D721Med (cell line): Measurements from ENCODE around the gene RBM18.

Experiments used
- DNase-seq: peaks from one replicate; pipeline ENCODE4 v3.0.0; 2011; ENCODE audit warnings: low spot score; ENCODE audit not compliant: insufficient read length
- FAIRE-seq: peaks from 2 replicates; lab custom pipeline; 2011; peaks lifted over from hg19 to GRCh38; lab: Jason Lieb, UNC
- CTCF ChIP-seq: IDR thresholded peaks from 2 replicates; pipeline ENCODE4 v1.5.1; 2012; ENCODE audit warnings: mild to moderate bottlenecking, control low read depth; ENCODE audit not compliant: insufficient read depth; ENCODE audit errors: missing control alignments

The RBM18 gene

GRCh38 chr9:122188369-122188768 is 76.3 kb downstream of the RBM18 start:
- FAIRE-seq (no peak), DNase-seq (no peak)
- TF ChIP-seq CTCF, result no peak
